SK-N-SH treated with all-trans-retinoic acid at 6 μM for 48 hours (cell line): ENCODE results near the gene KIAA0753.

Experiments used
- ATAC-seq: fragments of 200-7000 bp; cut with Tn5 transposase; 3 replicates; pipeline ENCODE4 v1.9.1; 2020; ENCODE audit warnings: mild to moderate bottlenecking, moderate library complexity
- BACH2 ChIP-seq: fragments of 250-450 bp; sonication (Bioruptor Pico); IDR thresholded peaks from 2 replicates; pipeline ENCODE4 v1.9.0; 2021; ENCODE audit warnings: mild to moderate bottlenecking, borderline replicate concordance
- CREB5 ChIP-seq: fragments of 250-450 bp; sonication (Bioruptor Pico); IDR thresholded peaks from 2 replicates; pipeline ENCODE4 v1.5.1; 2020; ENCODE audit warnings: low read depth, mild to moderate bottlenecking, moderate library complexity
- CSDC2 ChIP-seq: fragments of 250-450 bp; sonication (Bioruptor Pico); IDR thresholded peaks from 2 replicates; pipeline ENCODE4 v1.5.0; 2020; ENCODE audit warnings: mild to moderate bottlenecking, moderate library complexity
- CSRNP3 ChIP-seq: fragments of 250-450 bp; sonication (Bioruptor Pico); IDR thresholded peaks from 2 replicates; pipeline ENCODE4 v1.5.1; 2021; ENCODE audit warnings: mild to moderate bottlenecking, moderate library complexity
- GLIS3 ChIP-seq: fragments of 250-450 bp; sonication (Bioruptor Pico); IDR thresholded peaks from 2 replicates; pipeline ENCODE4 v1.5.0; 2020; ENCODE audit warnings: mild to moderate bottlenecking, moderate library complexity
- ISL1 ChIP-seq: fragments of 250-450 bp; sonication (Bioruptor Pico); IDR thresholded peaks from 2 replicates; pipeline ENCODE4 v2.1.2; 2022; ENCODE audit warnings: mild to moderate bottlenecking, moderate library complexity
- OSR1 ChIP-seq: fragments of 250-450 bp; sonication (Bioruptor Pico); IDR thresholded peaks from 2 replicates; pipeline ENCODE4 v1.8.0; 2022; ENCODE audit warnings: moderate library complexity, mild to moderate bottlenecking, inconsistent platforms
- PATZ1 ChIP-seq: fragments of 250-450 bp; sonication (Bioruptor Pico); IDR thresholded peaks from 2 replicates; pipeline ENCODE4 v1.8.0; 2020; ENCODE audit warnings: mild to moderate bottlenecking, moderate library complexity, borderline replicate concordance
- POU6F1 ChIP-seq: fragments of 250-450 bp; sonication (Bioruptor Pico); IDR thresholded peaks from 2 replicates; pipeline ENCODE4 v1.8.0; 2021; ENCODE audit warnings: low read depth, mild to moderate bottlenecking, moderate library complexity, borderline replicate concordance
- PPARA ChIP-seq: fragments of 250-450 bp; sonication (Bioruptor Pico); IDR thresholded peaks from 2 replicates; pipeline ENCODE4 v1.5.0; 2020; ENCODE audit warnings: mild to moderate bottlenecking, borderline replicate concordance
- SNAI2 ChIP-seq: fragments of 250-450 bp; sonication (Bioruptor Pico); IDR thresholded peaks from 2 replicates; pipeline ENCODE4 v1.5.0; 2020; ENCODE audit warnings: mild to moderate bottlenecking, moderate library complexity
- TOX ChIP-seq: fragments of 250-450 bp; sonication (Bioruptor Pico); IDR thresholded peaks from 2 replicates; pipeline ENCODE4 v1.8.0; 2021; ENCODE audit warnings: mild to moderate bottlenecking, moderate library complexity, borderline replicate concordance
- TSHZ2 ChIP-seq: fragments of 250-450 bp; sonication (Bioruptor Pico); IDR thresholded peaks from 2 replicates; pipeline ENCODE4 v1.5.0; 2020; ENCODE audit warnings: mild to moderate bottlenecking, moderate library complexity
- ZC3H10 ChIP-seq: fragments of 250-450 bp; sonication (Bioruptor Pico); IDR thresholded peaks from 2 replicates; pipeline ENCODE4 v1.5.1; 2021; ENCODE audit warnings: mild to moderate bottlenecking, moderate library complexity
- ZFP3 ChIP-seq: fragments of 250-450 bp; sonication (Bioruptor Pico); IDR thresholded peaks from 2 replicates; pipeline ENCODE4 v1.5.0; 2020; ENCODE audit warnings: mild to moderate bottlenecking, moderate library complexity
- ZFP30 ChIP-seq: fragments of 450-650 bp; formaldehyde crosslinking; IDR thresholded peaks from 2 replicates; pipeline ENCODE4 v1.5.0; 2022; ENCODE audit warnings: mild to moderate bottlenecking, moderate library complexity
- ZNF565 ChIP-seq: fragments of 450-650 bp; formaldehyde crosslinking; conservative IDR thresholded peaks from 2 replicates; pipeline ENCODE4 v1.5.0; 2020; ENCODE audit warnings: low read depth, mild to moderate bottlenecking, moderate library complexity
- ZNF70 ChIP-seq: fragments of 450-650 bp; formaldehyde crosslinking; IDR thresholded peaks from 2 replicates; pipeline ENCODE4 v1.5.0; 2020; ENCODE audit warnings: mild to moderate bottlenecking, moderate library complexity
- ZNF8 ChIP-seq: fragments of 450-650 bp; formaldehyde crosslinking; IDR thresholded peaks from 2 replicates; pipeline ENCODE4 v1.5.0; 2020; ENCODE audit warnings: mild to moderate bottlenecking, moderate library complexity

The KIAA0753 gene

GRCh38 chr17:6569370-6570285, 70.9 kb downstream of the KIAA0753 start:
- no peak for ATAC-seq
- no peak for TF ChIP-seq CREB5 (CRISPR knock-in tag)

- ATAC-seq = no peak
- no peak for TF ChIP-seq ZNF565 (CRISPR knock-in tag)
- no peak for TF ChIP-seq TOX
- no peak for TF ChIP-seq OSR1 (CRISPR knock-in tag)
- TF ChIP-seq ZC3H10 (CRISPR knock-in tag) = no peak
- no peak for TF ChIP-seq GLIS3 (CRISPR knock-in tag)
- no peak for TF ChIP-seq ZNF70 (CRISPR knock-in tag)
- no peak for TF ChIP-seq PATZ1 (CRISPR knock-in tag)
- no peak for TF ChIP-seq ZFP30 (CRISPR knock-in tag)
- no peak for TF ChIP-seq ZFP3 (CRISPR knock-in tag)
- TF ChIP-seq CSDC2 (CRISPR knock-in tag) = no peak
- TF ChIP-seq BACH2 (CRISPR knock-in tag) = no peak
- TF ChIP-seq PPARA (CRISPR knock-in tag) = no peak
- TF ChIP-seq TSHZ2 (CRISPR knock-in tag) = no peak
- TF ChIP-seq CREB5 (CRISPR knock-in tag) = no peak
Measured at GRCh38 chr17:6568184-6568758, 72.2 kb downstream of the KIAA0753 start.

- ATAC-seq = peak; percentile 60
- no peak for TF ChIP-seq CSRNP3 (CRISPR knock-in tag)
- no peak for TF ChIP-seq TOX
- no peak for TF ChIP-seq ISL1 (CRISPR knock-in tag)
- TF ChIP-seq PATZ1 (CRISPR knock-in tag) = no peak
- TF ChIP-seq TSHZ2 (CRISPR knock-in tag) = no peak
- no peak for TF ChIP-seq ZNF565 (CRISPR knock-in tag)
- no peak for TF ChIP-seq ZNF70 (CRISPR knock-in tag)
- TF ChIP-seq POU6F1 (CRISPR knock-in tag) = no peak
- TF ChIP-seq SNAI2 = no peak
- no peak for TF ChIP-seq GLIS3 (CRISPR knock-in tag)
- TF ChIP-seq ZNF8 (CRISPR knock-in tag) = no peak
- TF ChIP-seq OSR1 (CRISPR knock-in tag) = no peak
Measured at GRCh38 chr17:6567528-6568183, 72.9 kb downstream of the KIAA0753 start.
